ENCODE results near the gene DIAPH2. TPM values are rescaled to one million over a fixed set of nuclear protein-coding genes. Genes with fewer than 3 reads are reported as not detected.

The DIAPH2 gene
- total RNA-seq, 1 donor, result 42.3 TPM

GRCh38 chrX:96987228-96987627, 302.6 kb downstream of the DIAPH2 start:
- H3K4me3 ChIP-seq (ENCODE audit: low read depth, low read length), result no peak overlapping the region
- TF ChIP-seq, protein P1, sequence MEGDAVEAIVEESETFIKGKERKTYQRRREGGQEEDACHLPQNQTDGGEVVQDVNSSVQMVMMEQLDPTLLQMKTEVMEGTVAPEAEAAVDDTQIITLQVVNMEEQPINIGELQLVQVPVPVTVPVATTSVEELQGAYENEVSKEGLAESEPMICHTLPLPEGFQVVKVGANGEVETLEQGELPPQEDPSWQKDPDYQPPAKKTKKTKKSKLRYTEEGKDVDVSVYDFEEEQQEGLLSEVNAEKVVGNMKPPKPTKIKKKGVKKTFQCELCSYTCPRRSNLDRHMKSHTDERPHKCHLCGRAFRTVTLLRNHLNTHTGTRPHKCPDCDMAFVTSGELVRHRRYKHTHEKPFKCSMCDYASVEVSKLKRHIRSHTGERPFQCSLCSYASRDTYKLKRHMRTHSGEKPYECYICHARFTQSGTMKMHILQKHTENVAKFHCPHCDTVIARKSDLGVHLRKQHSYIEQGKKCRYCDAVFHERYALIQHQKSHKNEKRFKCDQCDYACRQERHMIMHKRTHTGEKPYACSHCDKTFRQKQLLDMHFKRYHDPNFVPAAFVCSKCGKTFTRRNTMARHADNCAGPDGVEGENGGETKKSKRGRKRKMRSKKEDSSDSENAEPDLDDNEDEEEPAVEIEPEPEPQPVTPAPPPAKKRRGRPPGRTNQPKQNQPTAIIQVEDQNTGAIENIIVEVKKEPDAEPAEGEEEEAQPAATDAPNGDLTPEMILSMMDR (IDR thresholded peaks at IDR 0.05; ENCODE audit: insufficient read depth, low read length), result no peak
- DNase-seq (ENCODE audit: low read depth), result peak; percentile 20

DNA sequence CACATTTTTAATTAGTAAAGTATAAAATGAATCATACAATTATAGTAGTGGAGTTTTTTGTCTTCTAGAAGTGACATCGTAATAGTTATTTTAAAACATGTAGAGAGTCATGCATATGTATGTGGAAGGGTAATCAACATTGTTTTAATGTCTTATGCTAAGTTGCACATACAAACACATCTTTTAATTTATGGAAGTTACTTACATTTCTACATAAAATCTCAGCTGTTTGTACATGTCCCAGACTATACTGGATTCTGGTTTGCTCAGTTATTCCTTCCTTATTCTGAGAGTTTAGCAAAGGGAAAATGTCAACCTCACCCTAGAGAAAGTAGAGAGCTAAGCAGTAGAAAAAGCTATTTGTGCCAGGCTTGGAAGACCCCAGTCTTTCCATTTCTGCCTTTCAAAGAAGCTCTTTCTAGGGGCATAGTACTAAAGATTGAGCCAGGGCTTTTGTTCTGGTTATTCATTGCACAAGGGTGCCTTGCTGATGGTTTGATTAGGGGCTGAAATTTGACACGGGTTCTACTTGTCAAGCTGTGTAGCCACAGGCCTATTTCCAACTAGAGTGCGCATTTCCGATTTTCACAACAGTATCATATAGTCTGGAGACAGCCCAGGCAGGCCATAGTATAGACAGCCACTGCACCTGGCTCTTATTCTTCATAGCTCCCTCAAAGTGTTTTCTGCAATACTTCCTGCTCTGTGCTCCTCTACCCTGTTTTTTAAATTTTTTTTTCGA, 305.4 kb downstream of the DIAPH2 start:
- no peak overlapping the region for H3K4me3 ChIP-seq (ENCODE audit: low read depth, low read length)
- TF ChIP-seq, protein P1 (IDR thresholded peaks at IDR 0.05; ENCODE audit: insufficient read depth, low read length), result no peak
- no peak for DNase-seq (ENCODE audit: low read depth)

DNA sequence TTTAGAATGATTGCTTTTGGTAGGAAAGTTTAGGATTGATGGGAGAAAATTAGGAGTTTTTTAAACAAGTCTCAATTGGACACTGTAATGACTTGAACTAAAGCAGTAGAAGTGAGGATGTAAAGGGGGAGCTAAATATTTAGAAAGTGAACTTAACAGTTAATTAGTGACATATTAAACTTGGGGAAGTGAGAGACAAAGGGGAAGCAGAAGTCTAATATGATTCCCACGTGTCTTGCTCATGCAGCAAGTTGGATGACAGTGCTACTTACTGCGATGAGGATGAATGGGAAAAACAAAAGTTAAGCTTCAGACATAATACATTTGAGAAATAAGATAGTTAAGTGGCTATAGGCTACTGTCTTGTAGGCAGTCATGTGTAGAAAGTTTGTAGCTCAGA, 309.5 kb downstream of the DIAPH2 start:
- TF ChIP-seq, protein P1 (IDR thresholded peaks at IDR 0.05; ENCODE audit: insufficient read depth, low read length), result no peak
- no peak for DNase-seq (ENCODE audit: low read depth)
- H3K4me3 ChIP-seq (ENCODE audit: low read depth, low read length), result no peak overlapping the region

- DNase-seq (ENCODE audit: low read depth), result no peak
- TF ChIP-seq, protein P1 (IDR thresholded peaks at IDR 0.05; ENCODE audit: insufficient read depth, low read length), result no peak
- no peak overlapping the region for H3K4me3 ChIP-seq (ENCODE audit: low read depth, low read length)
Measured at GRCh38 chrX:96997196-96997595, 312.6 kb downstream of the DIAPH2 start.

DNA sequence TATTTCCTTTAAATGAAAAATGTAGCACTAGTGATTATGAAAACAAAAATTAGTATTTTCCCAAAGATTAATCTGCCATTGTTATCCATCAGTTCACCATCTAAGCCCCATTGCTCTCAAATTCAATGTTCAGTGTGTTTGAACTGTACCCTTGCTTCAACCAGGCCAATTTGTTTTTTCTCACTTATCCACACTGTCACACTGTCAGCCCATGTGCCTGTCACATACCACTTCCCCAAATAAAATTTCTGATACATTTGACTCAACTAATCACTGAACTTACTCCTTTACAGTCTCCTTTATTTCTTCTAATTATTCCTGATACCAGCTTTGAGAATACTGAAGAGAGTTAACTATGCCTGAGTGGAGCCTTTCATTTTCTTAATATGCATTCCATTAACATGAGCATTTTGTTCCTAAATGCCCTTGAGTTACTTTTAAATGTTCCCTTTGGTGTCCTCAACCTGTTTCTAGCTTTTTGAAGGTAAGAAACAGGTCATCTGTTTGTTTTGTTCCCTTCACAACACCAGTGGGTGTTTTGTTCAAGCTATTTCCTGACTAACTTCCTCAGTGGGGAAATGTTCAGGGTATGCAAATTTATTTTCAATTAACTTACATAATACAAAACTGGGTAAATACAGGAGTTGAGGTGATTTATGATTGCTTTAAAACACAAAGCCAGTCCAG, 316.2 kb downstream of the DIAPH2 start:
- TF ChIP-seq, protein P1 (IDR thresholded peaks at IDR 0.05; ENCODE audit: insufficient read depth, low read length), result no peak
- DNase-seq (ENCODE audit: low read depth), result no peak

DNA sequence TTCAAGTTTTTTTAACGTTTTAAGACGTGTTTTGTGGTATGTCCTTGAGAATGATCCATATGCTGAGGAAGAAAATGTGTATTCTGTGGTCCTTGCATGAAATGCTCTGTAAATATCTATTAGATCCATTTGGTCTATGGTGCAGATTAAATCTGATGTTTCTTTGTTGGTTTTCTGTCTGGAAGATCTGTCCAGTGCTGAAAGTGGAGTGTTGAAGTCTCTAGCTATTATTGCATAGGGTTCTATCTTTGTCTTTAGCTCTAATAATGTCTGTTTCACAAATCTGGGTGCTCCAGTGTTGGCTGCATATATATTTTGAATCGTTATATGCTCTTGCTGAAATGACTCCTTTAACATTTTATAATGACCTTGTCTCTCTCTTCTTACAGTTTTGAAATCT, 321.5 kb downstream of the DIAPH2 start:
- TF ChIP-seq, protein P1 (IDR thresholded peaks at IDR 0.05; ENCODE audit: insufficient read depth, low read length), result no peak
- DNase-seq (ENCODE audit: low read depth), result no peak
- no peak overlapping the region for H3K4me3 ChIP-seq (ENCODE audit: low read depth, low read length)

More for the DNA sequence above, 316.2 kb downstream of the DIAPH2 start:
- H3K4me3 ChIP-seq (ENCODE audit: low read depth, low read length), result no peak overlapping the region
